GM21529 (cell line): ENCODE measurements around the gene ADGRF5.

Source experiments
- ATAC-seq: cut with Tn5 transposase; IDR thresholded peaks from one replicate; pipeline ENCODE4 v1.9.1; 2021; ENCODE audit not compliant: unreplicated experiment

The ADGRF5 gene

GRCh38 chr6:46921731-46922130 is at the start of gene ADGRF5:
Gene ADGRF5, minus strand, starts transcription at chr6:46921938. Its CDS starts 15,176 bp downstream, at chr6:46906762.
- ATAC-seq = no peak

- ATAC-seq = no peak
These were observed 47.5 kb upstream of the ADGRF5 start for GRCh38 chr6:46969206-46969605.

- no peak for ATAC-seq
These were observed 46.1 kb upstream of the ADGRF5 start for GRCh38 chr6:46967826-46968349.

- ATAC-seq = no peak
These were observed 43.2 kb upstream of the ADGRF5 start for GRCh38 chr6:46964716-46965519.

GRCh38 chr6:46963626-46964025 is 41.9 kb upstream of the ADGRF5 start:
- no peak for ATAC-seq

- ATAC-seq = no peak
These were observed 41.3 kb upstream of the ADGRF5 start for GRCh38 chr6:46963039-46963438.

GRCh38 chr6:46961711-46962110 is 40.0 kb upstream of the ADGRF5 start:
- no peak for ATAC-seq

GRCh38 chr6:46961232-46961631 is 39.5 kb upstream of the ADGRF5 start:
- ATAC-seq = peak; percentile 51

- no peak for ATAC-seq
These were observed 37.7 kb upstream of the ADGRF5 start for GRCh38 chr6:46959419-46959818.

GRCh38 chr6:46956409-46956808 is 34.7 kb upstream of the ADGRF5 start:
- no peak for ATAC-seq

- ATAC-seq = no peak
These were observed 33.2 kb upstream of the ADGRF5 start for GRCh38 chr6:46954837-46955451.

- ATAC-seq = no peak
These were observed 32.2 kb upstream of the ADGRF5 start for GRCh38 chr6:46953921-46954320.

GRCh38 chr6:46949632-46950280 is 28.0 kb upstream of the ADGRF5 start:
- no peak for ATAC-seq

GRCh38 chr6:46948699-46949098 is 27.0 kb upstream of the ADGRF5 start:
- no peak for ATAC-seq

GRCh38 chr6:46947497-46947896 is 25.8 kb upstream of the ADGRF5 start:
- ATAC-seq = no peak

GRCh38 chr6:46940433-46941226 is 18.9 kb upstream of the ADGRF5 start:
- ATAC-seq = no peak

GRCh38 chr6:46937642-46938041 is 15.9 kb upstream of the ADGRF5 start:
- ATAC-seq = no peak

- no peak for ATAC-seq
These were observed 13.9 kb upstream of the ADGRF5 start for GRCh38 chr6:46935687-46936086.

- no peak for ATAC-seq
These were observed 12.0 kb upstream of the ADGRF5 start for GRCh38 chr6:46933751-46934150.

- no peak for ATAC-seq
These were observed 11.0 kb upstream of the ADGRF5 start for GRCh38 chr6:46932526-46933319.
